ENCODE results near the gene PPOX.

Gene PPOX

DNA sequence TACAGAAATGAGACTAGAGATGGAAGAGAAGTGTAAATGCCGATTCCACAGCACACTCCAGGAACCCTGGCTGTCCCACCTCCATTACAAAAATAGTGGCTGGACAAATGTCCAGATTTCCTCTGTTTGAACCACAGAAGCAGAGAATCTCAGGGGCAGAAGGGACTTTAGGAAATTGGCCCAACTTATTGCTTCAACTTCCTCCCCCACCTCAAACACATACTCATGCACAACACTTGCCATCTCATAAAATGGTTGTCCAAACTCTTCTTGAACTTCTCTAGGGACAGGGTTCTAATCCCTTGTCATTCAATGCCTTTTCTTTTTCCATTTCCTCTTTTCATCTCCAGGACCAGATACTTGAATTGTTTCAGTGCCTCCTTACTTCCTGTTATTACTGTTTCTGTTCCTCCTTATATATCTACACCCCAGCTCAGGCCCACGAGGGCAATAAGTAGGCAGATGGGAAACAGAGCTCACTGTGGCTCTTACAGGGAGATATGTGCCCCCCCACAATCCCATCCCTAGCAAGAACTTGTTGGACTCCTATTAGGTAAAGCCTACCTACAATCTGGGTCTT is 19.6 kb downstream of the PPOX start:
- peak overlapping the region; percentile 90 for H3K4me2 ChIP-seq (ENCODE audit: low read length)

DNA sequence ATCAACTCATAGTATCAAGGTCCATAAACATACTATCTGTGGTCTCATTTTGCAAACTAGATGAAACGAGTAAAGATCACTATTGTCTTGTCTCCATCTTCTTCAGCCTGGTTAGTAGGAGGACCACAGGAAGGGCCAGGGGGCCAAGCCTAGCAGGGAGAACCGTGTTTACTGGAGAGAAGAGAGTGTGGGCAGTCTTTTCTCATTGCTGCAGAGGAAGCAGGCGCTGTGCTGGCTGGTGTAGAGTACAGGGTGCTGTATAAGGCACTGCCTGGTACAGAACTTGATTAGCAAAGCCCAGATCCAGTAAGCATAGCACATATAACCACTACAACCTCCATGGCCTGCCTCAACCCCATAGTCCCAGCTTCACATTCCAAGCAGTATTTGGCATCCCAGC is 21.1 kb downstream of the PPOX start:
- Histone ChIP-seq H3K79me2 (ENCODE audit: low read length) (no peaks in the 10 kb centered on the region), H3K4me2 (ENCODE audit: low read length) (no peak overlapping the region; the same call in 1 of the 2 replicates), H3K27ac (ENCODE audit: low read length) (peak overlapping the region; percentile 96), H2AFZ (ENCODE audit: low read depth, low read length) (0 out of 2 replicates have a peak overlapping the region, but pooled peaks have one; percentile 39), H3K36me3 (replicated peaks; ENCODE audit: low read depth, low read length) (no peaks in the 10 kb centered on the region), H3K4me3 (ENCODE audit: low read length) (no peak overlapping the region), H3K9me3 (ENCODE audit: insufficient read depth, low read length) (no peaks in the 10 kb centered on the region), H3K9ac (ENCODE audit: low read length) (peak overlapping the region; percentile 84; the same call in 1 of the 2 replicates), H4K20me1 (ENCODE audit: insufficient read depth, low read length) (no peaks in the 10 kb centered on the region), H3K27me3 (ENCODE audit: low read depth, low read length) (no peaks in the 10 kb centered on the region), H3K4me1 (ENCODE audit: low read length) (peaks cover 58% of the 10 kb centered on the region)
- no peak for TF ChIP-seq EZH2phosphoT487 (IDR thresholded peaks at IDR 0.05; ENCODE audit: low read depth)
- TF ChIP-seq, protein P1, sequence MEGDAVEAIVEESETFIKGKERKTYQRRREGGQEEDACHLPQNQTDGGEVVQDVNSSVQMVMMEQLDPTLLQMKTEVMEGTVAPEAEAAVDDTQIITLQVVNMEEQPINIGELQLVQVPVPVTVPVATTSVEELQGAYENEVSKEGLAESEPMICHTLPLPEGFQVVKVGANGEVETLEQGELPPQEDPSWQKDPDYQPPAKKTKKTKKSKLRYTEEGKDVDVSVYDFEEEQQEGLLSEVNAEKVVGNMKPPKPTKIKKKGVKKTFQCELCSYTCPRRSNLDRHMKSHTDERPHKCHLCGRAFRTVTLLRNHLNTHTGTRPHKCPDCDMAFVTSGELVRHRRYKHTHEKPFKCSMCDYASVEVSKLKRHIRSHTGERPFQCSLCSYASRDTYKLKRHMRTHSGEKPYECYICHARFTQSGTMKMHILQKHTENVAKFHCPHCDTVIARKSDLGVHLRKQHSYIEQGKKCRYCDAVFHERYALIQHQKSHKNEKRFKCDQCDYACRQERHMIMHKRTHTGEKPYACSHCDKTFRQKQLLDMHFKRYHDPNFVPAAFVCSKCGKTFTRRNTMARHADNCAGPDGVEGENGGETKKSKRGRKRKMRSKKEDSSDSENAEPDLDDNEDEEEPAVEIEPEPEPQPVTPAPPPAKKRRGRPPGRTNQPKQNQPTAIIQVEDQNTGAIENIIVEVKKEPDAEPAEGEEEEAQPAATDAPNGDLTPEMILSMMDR (IDR thresholded peaks at IDR 0.05; ENCODE audit: low read depth, low read length): no peak

More for the DNA sequence above, 19.6 kb downstream of the PPOX start:
- Histone ChIP-seq H3K9me3 (ENCODE audit: insufficient read depth, low read length) (no peaks in the 10 kb centered on the region), H3K9ac (ENCODE audit: low read length) (peak overlapping the region; percentile 84), H3K79me2 (ENCODE audit: low read length) (no peaks in the 10 kb centered on the region), H2AFZ (ENCODE audit: low read depth, low read length) (no peak overlapping the region), H3K4me3 (ENCODE audit: low read length) (peak overlapping the region; percentile 64), H3K36me3 (replicated peaks; ENCODE audit: low read depth, low read length) (no peaks in the 10 kb centered on the region), H4K20me1 (ENCODE audit: insufficient read depth, low read length) (no peaks in the 10 kb centered on the region), H3K27me3 (ENCODE audit: low read depth, low read length) (no peaks in the 10 kb centered on the region), H3K4me1 (ENCODE audit: low read length) (peaks cover 66% of the 10 kb centered on the region), H3K27ac (ENCODE audit: low read length) (peak overlapping the region; percentile 96)
- TF ChIP-seq, protein P1 (IDR thresholded peaks at IDR 0.05; ENCODE audit: low read depth, low read length): no peak
- TF ChIP-seq EZH2phosphoT487 (IDR thresholded peaks at IDR 0.05; ENCODE audit: low read depth): no peak

DNA sequence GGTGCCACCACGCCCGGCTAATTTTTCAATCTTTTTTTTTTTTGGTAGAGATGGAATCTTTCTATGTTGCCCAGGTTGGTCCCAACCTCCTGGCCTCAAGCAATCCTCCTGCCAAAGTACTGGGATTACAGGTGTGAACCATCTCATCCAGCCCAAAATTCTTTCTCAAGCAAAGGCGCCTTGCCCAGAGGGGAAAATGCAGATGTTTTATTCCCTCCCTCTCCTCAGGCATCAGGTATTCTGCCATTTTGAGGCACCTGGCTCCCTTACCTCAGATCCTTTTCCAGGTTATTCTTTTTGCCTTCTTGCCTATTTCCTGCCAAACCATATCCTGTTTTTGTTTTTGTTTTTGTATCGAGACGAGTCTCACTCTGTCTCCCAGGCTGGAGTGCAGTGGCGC is 22.2 kb downstream of the PPOX start:
- Histone ChIP-seq H3K79me2 (ENCODE audit: low read length) (no peaks in the 10 kb centered on the region), H3K36me3 (replicated peaks; ENCODE audit: low read depth, low read length) (no peaks in the 10 kb centered on the region), H4K20me1 (ENCODE audit: insufficient read depth, low read length) (no peaks in the 10 kb centered on the region), H3K4me3 (ENCODE audit: low read length) (no peak overlapping the region), H3K9me3 (ENCODE audit: insufficient read depth, low read length) (no peaks in the 10 kb centered on the region), H2AFZ (ENCODE audit: low read depth, low read length) (no peak overlapping the region), H3K9ac (ENCODE audit: low read length) (no peak overlapping the region), H3K27ac (ENCODE audit: low read length) (no peak overlapping the region), H3K4me2 (ENCODE audit: low read length) (no peak overlapping the region), H3K4me1 (ENCODE audit: low read length) (peaks cover 54% of the 10 kb centered on the region), H3K27me3 (ENCODE audit: low read depth, low read length) (no peaks in the 10 kb centered on the region)
- TF ChIP-seq, protein P1 (IDR thresholded peaks at IDR 0.05; ENCODE audit: low read depth, low read length): no peak
- no peak for TF ChIP-seq EZH2phosphoT487 (IDR thresholded peaks at IDR 0.05; ENCODE audit: low read depth)

DNA sequence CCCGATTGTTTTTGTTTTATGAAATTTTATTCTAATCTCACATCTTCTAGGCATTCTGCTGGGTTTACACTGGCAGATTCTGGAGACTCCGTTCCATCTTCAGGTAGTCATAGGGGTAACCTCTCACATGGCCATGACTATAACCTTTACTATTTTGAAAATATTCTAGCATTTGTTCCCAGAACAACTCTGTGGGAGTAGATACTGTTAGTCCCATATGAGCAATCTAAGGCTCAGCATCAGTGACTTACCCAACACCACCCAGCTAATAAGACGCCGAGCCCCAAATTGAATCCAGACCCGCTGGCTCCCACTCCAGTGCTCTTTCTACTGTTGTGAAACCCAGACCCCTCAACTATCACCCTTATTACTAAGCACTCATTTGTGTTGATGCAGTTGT is 22.8 kb downstream of the PPOX start:
- no peaks in the 10 kb centered on the region for H3K27me3 ChIP-seq (ENCODE audit: low read depth, low read length)
- no peak overlapping the region for H3K9ac ChIP-seq (ENCODE audit: low read length)
- no peaks in the 10 kb centered on the region for H3K36me3 ChIP-seq (replicated peaks; ENCODE audit: low read depth, low read length)
- H3K4me3 ChIP-seq (ENCODE audit: low read length): no peak overlapping the region
- H3K79me2 ChIP-seq (ENCODE audit: low read length): no peaks in the 10 kb centered on the region
- no peak for TF ChIP-seq EZH2phosphoT487 (IDR thresholded peaks at IDR 0.05; ENCODE audit: low read depth)
- H3K4me1 ChIP-seq (ENCODE audit: low read length): peaks cover 48% of the 10 kb centered on the region
- no peaks in the 10 kb centered on the region for H3K9me3 ChIP-seq (ENCODE audit: insufficient read depth, low read length)
- no peak overlapping the region for H3K4me2 ChIP-seq (ENCODE audit: low read length)
- H3K27ac ChIP-seq (ENCODE audit: low read length): no peak overlapping the region
- no peaks in the 10 kb centered on the region for H4K20me1 ChIP-seq (ENCODE audit: insufficient read depth, low read length)
- no peak overlapping the region for H2AFZ ChIP-seq (ENCODE audit: low read depth, low read length)

All from OCI-LY3 (cell line).